Sigmoid colon (tissue), 7 donors: ENCODE measurements around the gene GID4. TPM values are rescaled to one million over a fixed set of nuclear protein-coding genes. Genes with fewer than 3 reads are reported as not detected.

Experiments used
- DNase-seq: peaks from one replicate; pipeline ENCODE4 v3.0.0-alpha.2; 2019
- H3K27ac ChIP-seq, 4 donors: fragments of 200-600 bp; sonication (generic); one replicate each; pipeline ENCODE4 v1.5.1; 2016 to 2019; ENCODE audit warnings: mild to moderate bottlenecking in 1 of 4
- H3K27me3 ChIP-seq, 3 donors: fragments of 200-600 bp; sonication (generic); one replicate each; pipeline ENCODE4 v1.5.1; 2019; ENCODE audit warnings: mild to moderate bottlenecking in 1 of 3
- H3K36me3 ChIP-seq, 4 donors: fragments of 200-600 bp; sonication (generic); one replicate each; pipeline ENCODE4 v1.5.1; 2016 to 2019
- H3K4me1 ChIP-seq, 4 donors: fragments of 200-600 bp; sonication (generic); one replicate each; pipeline ENCODE4 v1.5.1; 2017 to 2019
- H3K4me3 ChIP-seq, 4 donors: fragments of 200-600 bp; sonication (generic); one replicate each; pipeline ENCODE4 v1.5.1; 2017 to 2019; ENCODE audit warnings: mild to moderate bottlenecking in 2 of 4, moderate library complexity in 1 of 4
- H3K9me3 ChIP-seq, 4 donors: fragments of 200-600 bp in 3 of 4; sonication (generic) in 3 of 4; one replicate each; pipeline versions ENCODE4 v1.5.1 to v1.6.1; 2013 to 2019
- EP300 ChIP-seq, 4 donors: sonication (generic); formaldehyde crosslinking; IDR thresholded peaks; one replicate each; pipeline ENCODE4 v1.6.1; 2017; ENCODE audit warnings: antibody characterized with exemption in 4 of 4
- POLR2A ChIP-seq, 2 donors: fragments of 450-650 bp; IDR thresholded peaks; one replicate each; pipeline ENCODE4 v1.6.1; 2016; ENCODE audit warnings: antibody characterized with exemption in 2 of 2, mild to moderate bottlenecking in 2 of 2, moderate library complexity in 2 of 2
- POLR2AphosphoS5 ChIP-seq, 4 donors: sonication (generic); formaldehyde crosslinking; IDR thresholded peaks; one replicate each; pipeline ENCODE4 v1.6.1; 2017; ENCODE audit warnings: antibody characterized with exemption in 4 of 4
- WGBS, 2 donors: extraction: QIAGEN DNeasy Blood & Tissue Kit; methylation state at CpG; one replicate each; pipeline ENCODE4 v1.1.7; 2013; 5-methylcytosine and 5-hydroxymethylcytosine counted together
- intact Hi-C: fragments of 100-400 bp; cut with DNase I; formaldehyde crosslinking; loops from one replicate; pipeline ENCODE4 v1.15.1; 2023
- polyA plus RNA-seq, 3 donors: library from polyadenylated mRNA; stranded (reverse); fragments of 200-250 nt; gene quantifications; one replicate each; pipeline ENCODE4 v1.2.3, GENCODE V29; 2013
- total RNA-seq, 4 donors: library from RNA; depleted of rRNA; stranded (reverse); fragments of >200 nt; gene quantifications; one replicate each; pipeline ENCODE4 v1.1.0, GENCODE V29; 2016
- TF ChIP-seq, protein P1 (sequence below), 4 experiments: fragments of 450-650 bp in 3 of 4; fragments of 200-600 bp in 1 of 4; IDR thresholded peaks; one replicate each; pipeline ENCODE4 v1.5.1; 2016 to 2019; ENCODE audit warnings: antibody characterized with exemption in 4 of 4, mild to moderate bottlenecking in 3 of 4, moderate library complexity in 2 of 4
- donor health status: healthy with polysubstance abuse.
- donor health status: Bipolar disorder and iron deficiency.
- donor health status: healthy.

Gene GID4
- total and polyA plus RNA-seq, 7 donors, result 2.8 to 25.2 (median 20.0) TPM

DNA sequence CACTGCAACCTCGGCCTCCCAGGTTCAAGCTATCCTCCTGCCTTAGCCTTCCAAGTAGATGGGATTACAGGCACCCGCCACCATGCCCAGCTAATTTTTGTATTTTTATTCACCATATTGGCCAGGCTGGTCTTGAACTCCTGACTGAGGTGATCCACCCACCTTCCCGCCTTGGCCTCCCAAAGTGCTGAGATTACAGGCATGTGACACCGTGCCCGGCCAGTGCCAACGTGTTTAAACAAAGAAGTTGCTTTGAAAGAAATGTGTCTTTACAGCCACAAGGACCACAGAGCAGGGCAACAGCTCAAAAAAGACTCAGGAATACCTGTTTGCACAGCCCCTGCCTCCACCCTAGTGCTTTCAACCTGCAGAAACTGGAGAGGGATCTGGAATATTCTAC is 25.2 kb upstream of the GID4 start:
- peaks cover 0 to under 1% (median 0%) of the 10 kb centered on the region in 4 donors for H3K4me1 ChIP-seq
- H3K27me3 ChIP-seq, result no peaks in the 10 kb centered on the region
- no peak overlapping the region for H3K4me3 ChIP-seq
- no peaks in the 10 kb centered on the region for H3K9me3 ChIP-seq
- peaks cover 0 to 13% (median 5%) of the 10 kb centered on the region in 4 donors for H3K36me3 ChIP-seq
- no peak for DNase-seq
- intact Hi-C loops, result no loop called here
- WGBS, 2 donors, result 96 to 97% methylated on average over 6 of the region's 6 CpGs
- H3K27ac ChIP-seq, result no peak overlapping the region
- TF ChIP-seq POLR2AphosphoS5 (IDR thresholded peaks at IDR 0.05) (no peak), EP300 (IDR thresholded peaks at IDR 0.05) (no peak)

DNA sequence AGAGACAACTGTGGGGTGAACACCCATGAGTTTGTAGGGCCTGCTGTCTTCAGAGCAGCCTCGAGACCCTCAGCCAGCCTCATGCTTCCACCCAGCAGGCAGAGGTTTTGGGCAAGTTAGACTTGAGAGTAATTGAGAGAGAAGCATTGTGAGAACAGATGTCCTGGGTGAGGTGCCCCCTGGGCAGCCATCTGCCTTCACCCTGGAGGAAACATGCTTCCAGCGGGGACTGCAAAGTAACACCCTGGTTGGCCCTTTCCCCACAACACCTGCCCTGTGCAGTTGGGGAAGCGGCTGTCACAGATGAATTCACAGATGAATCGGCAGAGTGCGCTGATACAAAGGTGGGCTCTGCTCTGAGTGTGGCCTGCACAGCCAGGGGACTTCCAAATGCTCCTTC is 23.6 kb upstream of the GID4 start:
- no peak overlapping the region for H3K27ac ChIP-seq
- WGBS, 2 donors, result 92 to 97% methylated on average over 5 of the region's 5 CpGs
- TF ChIP-seq POLR2AphosphoS5 (IDR thresholded peaks at IDR 0.05) (no peak), EP300 (IDR thresholded peaks at IDR 0.05) (no peak), POLR2A (IDR thresholded peaks at IDR 0.05) (no peak)
- TF ChIP-seq, protein P1, sequence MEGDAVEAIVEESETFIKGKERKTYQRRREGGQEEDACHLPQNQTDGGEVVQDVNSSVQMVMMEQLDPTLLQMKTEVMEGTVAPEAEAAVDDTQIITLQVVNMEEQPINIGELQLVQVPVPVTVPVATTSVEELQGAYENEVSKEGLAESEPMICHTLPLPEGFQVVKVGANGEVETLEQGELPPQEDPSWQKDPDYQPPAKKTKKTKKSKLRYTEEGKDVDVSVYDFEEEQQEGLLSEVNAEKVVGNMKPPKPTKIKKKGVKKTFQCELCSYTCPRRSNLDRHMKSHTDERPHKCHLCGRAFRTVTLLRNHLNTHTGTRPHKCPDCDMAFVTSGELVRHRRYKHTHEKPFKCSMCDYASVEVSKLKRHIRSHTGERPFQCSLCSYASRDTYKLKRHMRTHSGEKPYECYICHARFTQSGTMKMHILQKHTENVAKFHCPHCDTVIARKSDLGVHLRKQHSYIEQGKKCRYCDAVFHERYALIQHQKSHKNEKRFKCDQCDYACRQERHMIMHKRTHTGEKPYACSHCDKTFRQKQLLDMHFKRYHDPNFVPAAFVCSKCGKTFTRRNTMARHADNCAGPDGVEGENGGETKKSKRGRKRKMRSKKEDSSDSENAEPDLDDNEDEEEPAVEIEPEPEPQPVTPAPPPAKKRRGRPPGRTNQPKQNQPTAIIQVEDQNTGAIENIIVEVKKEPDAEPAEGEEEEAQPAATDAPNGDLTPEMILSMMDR (IDR thresholded peaks at IDR 0.05), result no peak
- intact Hi-C loops, result no loop called here
- no peak overlapping the region for H3K4me3 ChIP-seq
- DNase-seq, result no peak
- no peaks in the 10 kb centered on the region for H3K9me3 ChIP-seq
- no peaks in the 10 kb centered on the region for H3K27me3 ChIP-seq
- H3K4me1 ChIP-seq, result peaks cover 0 to 9% (median 0%) of the 10 kb centered on the region in 4 donors
- H3K36me3 ChIP-seq, result peaks cover 0 to 16% (median 5%) of the 10 kb centered on the region in 4 donors

GRCh38 chr17:18016426-18016825 is 22.8 kb upstream of the GID4 start:
- 95 to 97% methylated on average over 12 of the region's 12 CpGs for WGBS, 2 donors
- no peak for DNase-seq
- Histone ChIP-seq H3K4me1 (peaks cover 0 to 9% (median 0%) of the 10 kb centered on the region in 4 donors), H3K9me3 (no peaks in the 10 kb centered on the region), H3K4me3 (no peak overlapping the region), H3K27me3 (no peaks in the 10 kb centered on the region), H3K27ac (no peak overlapping the region), H3K36me3 (peaks cover 0 to 24% (median 3%) of the 10 kb centered on the region in 4 donors)
- TF ChIP-seq, protein P1 (IDR thresholded peaks at IDR 0.05), result no peak
- no peak for TF ChIP-seq POLR2A (IDR thresholded peaks at IDR 0.05)
- no peak for TF ChIP-seq EP300 (IDR thresholded peaks at IDR 0.05)
- no peak for TF ChIP-seq POLR2AphosphoS5 (IDR thresholded peaks at IDR 0.05)
- intact Hi-C loops, result no loop called here

- TF ChIP-seq EP300 (IDR thresholded peaks at IDR 0.05) (no peak), POLR2A (IDR thresholded peaks at IDR 0.05) (no peak), POLR2AphosphoS5 (IDR thresholded peaks at IDR 0.05) (no peak)
- TF ChIP-seq, protein P1 (IDR thresholded peaks at IDR 0.05), result no peak
- intact Hi-C loops, result no loop called here
- peaks cover 0 to 28% (median 2%) of the 10 kb centered on the region in 4 donors for H3K36me3 ChIP-seq
- 75 to 79% methylated on average over 3 of the region's 3 CpGs for WGBS, 2 donors
- peak; percentile 6 for DNase-seq
- H3K9me3 ChIP-seq, result no peaks in the 10 kb centered on the region
- H3K4me3 ChIP-seq, result no peak overlapping the region
- H3K4me1 ChIP-seq, result peaks cover 0 to 9% (median 0%) of the 10 kb centered on the region in 4 donors
- H3K27me3 ChIP-seq, result no peaks in the 10 kb centered on the region
- no peak overlapping the region for H3K27ac ChIP-seq
These were observed 21.2 kb upstream of the GID4 start for GRCh38 chr17:18017958-18018357.

GRCh38 chr17:18018411-18018921 is 20.7 kb upstream of the GID4 start:
- Histone ChIP-seq H3K27ac (no peak overlapping the region), H3K36me3 (peaks cover 0 to 24% (median 2%) of the 10 kb centered on the region in 4 donors), H3K4me3 (no peak overlapping the region), H3K4me1 (peaks cover 0 to 9% (median 0%) of the 10 kb centered on the region in 4 donors), H3K27me3 (no peaks in the 10 kb centered on the region), H3K9me3 (no peaks in the 10 kb centered on the region)
- TF ChIP-seq POLR2AphosphoS5 (IDR thresholded peaks at IDR 0.05) (no peak), POLR2A (IDR thresholded peaks at IDR 0.05) (no peak), EP300 (IDR thresholded peaks at IDR 0.05) (no peak)
- TF ChIP-seq, protein P1 (IDR thresholded peaks at IDR 0.05), result no peak
- intact Hi-C loops, result no loop called here
- 95 to 96% methylated on average over 15 of the region's 15 CpGs for WGBS, 2 donors
- DNase-seq, result peak; percentile 40
